Endometrium (tissue), 2 donors: ENCODE results near the gene MYOCD.

Experiments used
- FAIRE-seq: peaks from 2 replicates; lab custom pipeline; 2012; peaks lifted over from hg19 to GRCh38; lab: Jason Lieb, UNC
- donor health status: control.
- donor health status: control.

MYOCD gene

GRCh38 chr17:12756786-12757185, 91.1 kb downstream of the MYOCD start:
- FAIRE-seq, result no peak

- no peak for FAIRE-seq
Measured at GRCh38 chr17:12759090-12759489, 93.4 kb downstream of the MYOCD start.

- FAIRE-seq, result no peak
Measured at GRCh38 chr17:12765548-12765947, 99.9 kb downstream of the MYOCD start.

- FAIRE-seq, result no peak
Measured at GRCh38 chr17:12768255-12768654, 102.6 kb downstream of the MYOCD start.

- no peak for FAIRE-seq
Measured at GRCh38 chr17:12769981-12770380, 104.3 kb downstream of the MYOCD start.

- FAIRE-seq, result no peak
Measured at GRCh38 chr17:12773153-12773552, 107.5 kb downstream of the MYOCD start.

GRCh38 chr17:12789075-12789480, 123.4 kb downstream of the MYOCD start:
- no peak for FAIRE-seq

GRCh38 chr17:12789481-12790248, 124.0 kb downstream of the MYOCD start, which contains the start of gene ARHGAP44:
ARHGAP44 (plus strand) TSS chr17:12789498; CDS start chr17:12789839, 341 bp downstream.
- no peak for FAIRE-seq

GRCh38 chr17:12790249-12791106, 124.8 kb downstream of the MYOCD start:
- FAIRE-seq, result no peak

GRCh38 chr17:12794919-12795532, 129.3 kb downstream of the MYOCD start:
- no peak for FAIRE-seq

GRCh38 chr17:12800855-12801365, 135.2 kb downstream of the MYOCD start:
- FAIRE-seq, result no peak

- FAIRE-seq, result no peak
Measured at GRCh38 chr17:12806630-12807029, 140.9 kb downstream of the MYOCD start.

- no peak for FAIRE-seq
Measured at GRCh38 chr17:12808723-12809122, 143.0 kb downstream of the MYOCD start.

GRCh38 chr17:12812877-12813276, 147.2 kb downstream of the MYOCD start:
- FAIRE-seq, result no peak

GRCh38 chr17:12813664-12814063, 148.0 kb downstream of the MYOCD start:
- no peak for FAIRE-seq

- no peak for FAIRE-seq
Measured at GRCh38 chr17:12814718-12815117, 149.0 kb downstream of the MYOCD start.

GRCh38 chr17:12815642-12816141, 150.0 kb downstream of the MYOCD start:
- FAIRE-seq, result no peak
